DOHH2 (cell line): ENCODE results near the gene C1QTNF1.

Experiments used
- CTCF ChIP-seq: fragments of 200-600 bp; sonication (generic); IDR thresholded peaks from one replicate; pipeline ENCODE4 v1.5.1; 2014; ENCODE audit warnings: antibody characterized with exemption, mild to moderate bottlenecking, low read depth, low read length; ENCODE audit not compliant: poor library complexity, severe bottlenecking
- EZH2phosphoT487 ChIP-seq: fragments of 200-600 bp; sonication (generic); IDR thresholded peaks from 2 replicates; pipeline ENCODE4 v1.6.1; 2017; ENCODE audit warnings: borderline replicate concordance, mild to moderate bottlenecking, antibody characterized with exemption, low read length, moderate library complexity, mixed read lengths

- TF ChIP-seq CTCF, result no peak
- TF ChIP-seq EZH2phosphoT487, result no peak
Measured at GRCh38 chr17:79097226-79098055, 73.5 kb downstream of the C1QTNF1 start.
